ENCODE data around the gene KRT83. TPM values are rescaled to one million over a fixed set of nuclear protein-coding genes. Genes with fewer than 3 reads are reported as not detected.

The KRT83 gene
- total RNA-seq, 1 experiment from 2014 or later: 12.2 TPM

DNA sequence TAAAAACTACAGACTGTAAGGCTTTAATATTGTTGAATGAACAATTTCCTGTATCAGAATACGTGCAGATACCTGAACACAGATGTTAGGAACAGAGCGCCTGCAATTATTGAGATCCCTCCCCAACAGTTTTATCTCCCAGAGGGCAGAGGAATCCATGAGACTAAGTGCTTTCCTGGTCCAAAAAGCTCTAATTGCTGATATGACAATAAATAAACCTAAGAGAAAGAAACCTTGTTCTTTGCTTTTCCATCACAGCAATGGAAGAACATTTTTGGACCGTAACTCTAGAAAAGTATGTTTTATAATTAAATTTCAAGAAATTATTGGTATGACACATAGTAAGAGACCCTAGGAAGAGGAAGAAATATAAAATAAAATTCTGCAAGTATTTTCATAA, 13.0 kb upstream of the KRT83 start:
- Mint-ChIP-seq H3K36me3 (ENCODE audit: insufficient read depth, unreplicated experiment) (no peaks in the 10 kb centered on the region), H3K4me1 (ENCODE audit: insufficient read depth, unreplicated experiment) (peaks cover 29% of the 10 kb centered on the region), H3K4me3 (ENCODE audit: unreplicated experiment) (no peak overlapping the region), H3K27me3 (ENCODE audit: insufficient read depth, unreplicated experiment) (no peaks in the 10 kb centered on the region), H3K27ac (ENCODE audit: low read depth, unreplicated experiment) (no peak overlapping the region), H3K9me3 (ENCODE audit: unreplicated experiment) (no peaks in the 10 kb centered on the region)
- TF ChIP-seq, protein P1, sequence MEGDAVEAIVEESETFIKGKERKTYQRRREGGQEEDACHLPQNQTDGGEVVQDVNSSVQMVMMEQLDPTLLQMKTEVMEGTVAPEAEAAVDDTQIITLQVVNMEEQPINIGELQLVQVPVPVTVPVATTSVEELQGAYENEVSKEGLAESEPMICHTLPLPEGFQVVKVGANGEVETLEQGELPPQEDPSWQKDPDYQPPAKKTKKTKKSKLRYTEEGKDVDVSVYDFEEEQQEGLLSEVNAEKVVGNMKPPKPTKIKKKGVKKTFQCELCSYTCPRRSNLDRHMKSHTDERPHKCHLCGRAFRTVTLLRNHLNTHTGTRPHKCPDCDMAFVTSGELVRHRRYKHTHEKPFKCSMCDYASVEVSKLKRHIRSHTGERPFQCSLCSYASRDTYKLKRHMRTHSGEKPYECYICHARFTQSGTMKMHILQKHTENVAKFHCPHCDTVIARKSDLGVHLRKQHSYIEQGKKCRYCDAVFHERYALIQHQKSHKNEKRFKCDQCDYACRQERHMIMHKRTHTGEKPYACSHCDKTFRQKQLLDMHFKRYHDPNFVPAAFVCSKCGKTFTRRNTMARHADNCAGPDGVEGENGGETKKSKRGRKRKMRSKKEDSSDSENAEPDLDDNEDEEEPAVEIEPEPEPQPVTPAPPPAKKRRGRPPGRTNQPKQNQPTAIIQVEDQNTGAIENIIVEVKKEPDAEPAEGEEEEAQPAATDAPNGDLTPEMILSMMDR (IDR thresholded peaks at IDR 0.05; ENCODE audit: unreplicated experiment): no peak
- no peak for DNase-seq (ENCODE audit: unreplicated experiment)
- intact Hi-C loops (cut with micrococcal nuclease): no loop called here
- ChIA-PET CTCF (interaction anchor here (0.6 to 1.6 kb wide), 4 partner anchors 198 to 563 kb away, joined by 3 to 5 read pairs (median 3); no protein-coding TSS in a partner anchor), POLR2A (interaction anchor here (0.7 to 1.2 kb wide), 2 partner anchors 12 to 615 kb away, joined by 3 to 4 read pairs; no protein-coding TSS in a partner anchor)
- no TSS peak for BruUV-seq (replicated peaks)

GRCh38 chr12:52333321-52333720, 12.1 kb upstream of the KRT83 start:
- BruUV-seq (replicated peaks): no TSS peak
- intact Hi-C loops (cut with micrococcal nuclease): no loop called here
- CTCF ChIA-PET: interaction anchor here (0.5 to 1.2 kb wide), 3 partner anchors 11 to 551 kb away, joined by 3 to 4 read pairs (median 4); no protein-coding TSS in a partner anchor
- no peak overlapping the region for H3K27ac Mint-ChIP-seq (ENCODE audit: low read depth, unreplicated experiment)
- H3K4me1 Mint-ChIP-seq (ENCODE audit: insufficient read depth, unreplicated experiment): peaks cover 21% of the 10 kb centered on the region
- H3K4me3 Mint-ChIP-seq (ENCODE audit: unreplicated experiment): no peak overlapping the region
- H3K9me3 Mint-ChIP-seq (ENCODE audit: unreplicated experiment): no peaks in the 10 kb centered on the region
- POLR2A ChIA-PET: interaction anchor here (1.1 kb wide), 1 partner anchor 11 kb away, joined by 3 read pairs; no protein-coding TSS in a partner anchor
- DNase-seq (ENCODE audit: unreplicated experiment): no peak
- TF ChIP-seq, protein P1 (IDR thresholded peaks at IDR 0.05; ENCODE audit: unreplicated experiment): no peak
- H3K36me3 Mint-ChIP-seq (ENCODE audit: insufficient read depth, unreplicated experiment): no peaks in the 10 kb centered on the region
- H3K27me3 Mint-ChIP-seq (ENCODE audit: insufficient read depth, unreplicated experiment): no peaks in the 10 kb centered on the region

DNA sequence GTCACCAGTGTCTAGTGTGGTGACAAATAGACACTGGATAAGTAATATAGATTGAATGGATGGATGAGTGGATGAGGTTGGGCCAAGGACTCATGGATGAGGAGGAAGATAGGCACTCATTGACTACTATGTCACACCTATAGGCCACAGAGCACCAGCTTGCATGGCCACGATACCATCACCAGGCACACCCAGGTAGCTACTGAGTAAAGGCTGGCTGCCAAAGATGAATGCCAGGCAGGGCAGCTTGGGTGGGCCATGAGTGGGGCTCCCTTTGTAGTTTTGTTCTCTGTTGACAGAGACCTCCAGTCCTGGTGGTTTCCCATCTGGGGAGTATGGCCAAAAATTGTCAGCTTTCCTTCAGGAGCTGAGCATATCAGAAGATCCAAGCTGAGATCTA, 11.2 kb upstream of the KRT83 start:
- TF ChIP-seq, protein P1 (IDR thresholded peaks at IDR 0.05; ENCODE audit: unreplicated experiment): no peak
- POLR2A ChIA-PET: interaction anchor here (0.8 to 1.1 kb wide), 2 partner anchors 12 to 177 kb away, joined by 3 read pairs; no protein-coding TSS in a partner anchor
- H3K9me3 Mint-ChIP-seq (ENCODE audit: unreplicated experiment): no peaks in the 10 kb centered on the region
- no peak overlapping the region for H3K4me3 Mint-ChIP-seq (ENCODE audit: unreplicated experiment)
- no TSS peak for BruUV-seq (replicated peaks)
- intact Hi-C loops (cut with micrococcal nuclease): no loop called here
- CTCF ChIA-PET: interaction anchor here (0.8 to 2.6 kb wide), 4 partner anchors 13 to 552 kb away, joined by 3 to 14 read pairs (median 4); no protein-coding TSS in a partner anchor
- no peak overlapping the region for H3K27ac Mint-ChIP-seq (ENCODE audit: low read depth, unreplicated experiment)
- DNase-seq (ENCODE audit: unreplicated experiment): no peak
- no peaks in the 10 kb centered on the region for H3K27me3 Mint-ChIP-seq (ENCODE audit: insufficient read depth, unreplicated experiment)
- H3K4me1 Mint-ChIP-seq (ENCODE audit: insufficient read depth, unreplicated experiment): peaks cover 21% of the 10 kb centered on the region
- no peaks in the 10 kb centered on the region for H3K36me3 Mint-ChIP-seq (ENCODE audit: insufficient read depth, unreplicated experiment)

DNA sequence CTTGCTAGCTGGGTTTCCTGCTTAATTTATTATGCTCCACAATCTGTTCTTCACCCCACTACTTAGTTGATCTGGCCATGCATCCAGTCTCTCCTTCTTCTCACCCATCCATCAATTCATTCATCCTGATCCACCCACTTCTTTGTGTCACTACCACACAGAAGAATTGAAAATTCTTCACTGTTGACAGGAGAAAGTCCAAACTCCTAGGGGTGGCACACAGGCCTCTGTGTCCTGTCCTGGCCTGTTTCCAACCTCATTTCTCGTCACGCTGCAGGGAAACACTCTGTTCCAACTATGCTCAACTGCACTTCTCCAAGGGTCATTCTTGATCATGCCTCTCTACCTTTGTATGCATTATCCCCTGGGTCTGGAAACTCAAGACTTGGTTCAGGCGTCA, 10.6 kb upstream of the KRT83 start:
- H3K4me3 Mint-ChIP-seq (ENCODE audit: unreplicated experiment): no peak overlapping the region
- peaks cover 25% of the 10 kb centered on the region for H3K4me1 Mint-ChIP-seq (ENCODE audit: insufficient read depth, unreplicated experiment)
- intact Hi-C loops (cut with micrococcal nuclease): no loop called here
- TF ChIP-seq, protein P1 (IDR thresholded peaks at IDR 0.05; ENCODE audit: unreplicated experiment): no peak
- no peak for DNase-seq (ENCODE audit: unreplicated experiment)
- POLR2A ChIA-PET: no interaction called here
- no TSS peak for BruUV-seq (replicated peaks)
- no peaks in the 10 kb centered on the region for H3K9me3 Mint-ChIP-seq (ENCODE audit: unreplicated experiment)
- CTCF ChIA-PET: interaction anchor here (0.6 to 2.6 kb wide), 4 partner anchors 12 to 650 kb away, joined by 3 to 14 read pairs (median 4); no protein-coding TSS in a partner anchor
- no peak overlapping the region for H3K27ac Mint-ChIP-seq (ENCODE audit: low read depth, unreplicated experiment)
- H3K27me3 Mint-ChIP-seq (ENCODE audit: insufficient read depth, unreplicated experiment): no peaks in the 10 kb centered on the region
- no peaks in the 10 kb centered on the region for H3K36me3 Mint-ChIP-seq (ENCODE audit: insufficient read depth, unreplicated experiment)

Measured in MCF 10A (cell line).